ENCODE results near the gene EFHC1. TPM values are rescaled to one million over a fixed set of nuclear protein-coding genes. Genes with fewer than 3 reads are reported as not detected.

The EFHC1 gene
- total RNA-seq, 1 experiment from 2014 or later: 15.5 TPM

- TF ChIP-seq, protein P1, sequence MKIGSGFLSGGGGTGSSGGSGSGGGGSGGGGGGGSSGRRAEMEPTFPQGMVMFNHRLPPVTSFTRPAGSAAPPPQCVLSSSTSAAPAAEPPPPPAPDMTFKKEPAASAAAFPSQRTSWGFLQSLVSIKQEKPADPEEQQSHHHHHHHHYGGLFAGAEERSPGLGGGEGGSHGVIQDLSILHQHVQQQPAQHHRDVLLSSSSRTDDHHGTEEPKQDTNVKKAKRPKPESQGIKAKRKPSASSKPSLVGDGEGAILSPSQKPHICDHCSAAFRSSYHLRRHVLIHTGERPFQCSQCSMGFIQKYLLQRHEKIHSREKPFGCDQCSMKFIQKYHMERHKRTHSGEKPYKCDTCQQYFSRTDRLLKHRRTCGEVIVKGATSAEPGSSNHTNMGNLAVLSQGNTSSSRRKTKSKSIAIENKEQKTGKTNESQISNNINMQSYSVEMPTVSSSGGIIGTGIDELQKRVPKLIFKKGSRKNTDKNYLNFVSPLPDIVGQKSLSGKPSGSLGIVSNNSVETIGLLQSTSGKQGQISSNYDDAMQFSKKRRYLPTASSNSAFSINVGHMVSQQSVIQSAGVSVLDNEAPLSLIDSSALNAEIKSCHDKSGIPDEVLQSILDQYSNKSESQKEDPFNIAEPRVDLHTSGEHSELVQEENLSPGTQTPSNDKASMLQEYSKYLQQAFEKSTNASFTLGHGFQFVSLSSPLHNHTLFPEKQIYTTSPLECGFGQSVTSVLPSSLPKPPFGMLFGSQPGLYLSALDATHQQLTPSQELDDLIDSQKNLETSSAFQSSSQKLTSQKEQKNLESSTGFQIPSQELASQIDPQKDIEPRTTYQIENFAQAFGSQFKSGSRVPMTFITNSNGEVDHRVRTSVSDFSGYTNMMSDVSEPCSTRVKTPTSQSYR (CRISPR knock-in tag; IDR thresholded peaks at IDR 0.05): no peak
- TF ChIP-seq, protein P2, sequence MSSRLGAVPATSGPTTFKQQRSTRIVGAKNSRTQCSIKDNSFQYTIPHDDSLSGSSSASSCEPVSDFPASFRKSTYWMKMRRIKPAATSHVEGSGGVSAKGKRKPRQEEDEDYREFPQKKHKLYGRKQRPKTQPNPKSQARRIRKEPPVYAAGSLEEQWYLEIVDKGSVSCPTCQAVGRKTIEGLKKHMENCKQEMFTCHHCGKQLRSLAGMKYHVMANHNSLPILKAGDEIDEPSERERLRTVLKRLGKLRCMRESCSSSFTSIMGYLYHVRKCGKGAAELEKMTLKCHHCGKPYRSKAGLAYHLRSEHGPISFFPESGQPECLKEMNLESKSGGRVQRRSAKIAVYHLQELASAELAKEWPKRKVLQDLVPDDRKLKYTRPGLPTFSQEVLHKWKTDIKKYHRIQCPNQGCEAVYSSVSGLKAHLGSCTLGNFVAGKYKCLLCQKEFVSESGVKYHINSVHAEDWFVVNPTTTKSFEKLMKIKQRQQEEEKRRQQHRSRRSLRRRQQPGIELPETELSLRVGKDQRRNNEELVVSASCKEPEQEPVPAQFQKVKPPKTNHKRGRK (CRISPR knock-in tag; IDR thresholded peaks at IDR 0.05; ENCODE audit: borderline replicate concordance): no peak
- TF ChIP-seq ZNF317 (CRISPR knock-in tag; IDR thresholded peaks at IDR 0.05; ENCODE audit: borderline replicate concordance, low read depth): no peak
- no peak for TF ChIP-seq ZNF121 (CRISPR knock-in tag; IDR thresholded peaks at IDR 0.05)
- TF ChIP-seq ZNF219 (CRISPR knock-in tag; IDR thresholded peaks at IDR 0.05; ENCODE audit: borderline replicate concordance): no peak
- TF ChIP-seq ZBTB21 (CRISPR knock-in tag; IDR thresholded peaks at IDR 0.05; ENCODE audit: borderline replicate concordance): no peak
- TF ChIP-seq MXD4 (CRISPR knock-in tag; IDR thresholded peaks at IDR 0.05; ENCODE audit: borderline replicate concordance): no peak
Observed at GRCh38 chr6:52572536-52572935, 152.4 kb downstream of the EFHC1 start (continued).

DNA sequence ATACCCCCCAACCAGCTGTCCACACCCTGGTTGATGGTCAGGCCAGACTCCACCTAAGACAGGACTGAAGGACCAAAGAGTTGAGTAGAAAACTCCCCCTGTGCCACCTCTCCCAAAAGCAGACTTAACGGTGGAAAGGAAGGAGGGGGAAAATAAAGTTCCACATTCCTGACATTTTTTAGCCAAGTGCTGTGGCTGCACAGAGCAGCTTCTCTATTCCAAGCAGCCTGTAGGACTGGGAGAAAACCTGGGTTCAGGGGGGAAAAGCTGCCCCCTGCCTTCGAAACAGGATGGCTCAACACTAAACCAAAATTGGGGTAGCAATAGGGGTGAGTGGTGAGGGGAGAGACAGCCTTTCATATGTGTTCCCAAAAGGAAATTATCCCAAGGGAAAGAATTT is 153.2 kb downstream of the EFHC1 start:
- Mint-ChIP-seq H3K36me3 (no peaks in the 10 kb centered on the region), H3K27me3 (ENCODE audit: low read depth) (peaks cover 3% of the 10 kb centered on the region; the same call in 1 of the 2 replicates), H3K27ac (peak overlapping the region; percentile 82), H3K4me3 (peak overlapping the region; percentile 18), H3K4me1 (peaks cover 77% of the 10 kb centered on the region), H3K9me3 (no peaks in the 10 kb centered on the region)
- ATAC-seq: peak; percentile 16
- CTCF ChIA-PET: interaction anchor here (1.0 to 1.5 kb wide), 2 partner anchors 21 to 154 kb away, joined by 7 to 9 read pairs; partner anchors contain the start of gene EFHC1
- no peak for DNase-seq (ENCODE audit: low spot score)
- POLR2A ChIA-PET: no interaction called here
- TF ChIP-seq, protein P3, sequence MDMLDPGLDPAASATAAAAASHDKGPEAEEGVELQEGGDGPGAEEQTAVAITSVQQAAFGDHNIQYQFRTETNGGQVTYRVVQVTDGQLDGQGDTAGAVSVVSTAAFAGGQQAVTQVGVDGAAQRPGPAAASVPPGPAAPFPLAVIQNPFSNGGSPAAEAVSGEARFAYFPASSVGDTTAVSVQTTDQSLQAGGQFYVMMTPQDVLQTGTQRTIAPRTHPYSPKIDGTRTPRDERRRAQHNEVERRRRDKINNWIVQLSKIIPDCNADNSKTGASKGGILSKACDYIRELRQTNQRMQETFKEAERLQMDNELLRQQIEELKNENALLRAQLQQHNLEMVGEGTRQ (CRISPR knock-in tag; IDR thresholded peaks at IDR 0.05): no peak
- no peak for TF ChIP-seq PRRX2 (CRISPR knock-in tag; IDR thresholded peaks at IDR 0.05)
- TF ChIP-seq ELF4 (CRISPR knock-in tag; IDR thresholded peaks at IDR 0.05; ENCODE audit: low read depth): no peak
- TF ChIP-seq NFE2L1 (CRISPR knock-in tag; IDR thresholded peaks at IDR 0.05): no peak
- TF ChIP-seq, protein P2 (CRISPR knock-in tag; IDR thresholded peaks at IDR 0.05; ENCODE audit: borderline replicate concordance): no peak
- TF ChIP-seq FOXJ3 (CRISPR knock-in tag; IDR thresholded peaks at IDR 0.05; ENCODE audit: borderline replicate concordance): no peak
- TF ChIP-seq, protein P4, sequence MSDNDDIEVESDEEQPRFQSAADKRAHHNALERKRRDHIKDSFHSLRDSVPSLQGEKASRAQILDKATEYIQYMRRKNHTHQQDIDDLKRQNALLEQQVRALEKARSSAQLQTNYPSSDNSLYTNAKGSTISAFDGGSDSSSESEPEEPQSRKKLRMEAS (CRISPR knock-in tag; IDR thresholded peaks at IDR 0.05): no peak
- TF ChIP-seq ATF6 (CRISPR knock-in tag; IDR thresholded peaks at IDR 0.05): no peak
- TF ChIP-seq, protein P5, sequence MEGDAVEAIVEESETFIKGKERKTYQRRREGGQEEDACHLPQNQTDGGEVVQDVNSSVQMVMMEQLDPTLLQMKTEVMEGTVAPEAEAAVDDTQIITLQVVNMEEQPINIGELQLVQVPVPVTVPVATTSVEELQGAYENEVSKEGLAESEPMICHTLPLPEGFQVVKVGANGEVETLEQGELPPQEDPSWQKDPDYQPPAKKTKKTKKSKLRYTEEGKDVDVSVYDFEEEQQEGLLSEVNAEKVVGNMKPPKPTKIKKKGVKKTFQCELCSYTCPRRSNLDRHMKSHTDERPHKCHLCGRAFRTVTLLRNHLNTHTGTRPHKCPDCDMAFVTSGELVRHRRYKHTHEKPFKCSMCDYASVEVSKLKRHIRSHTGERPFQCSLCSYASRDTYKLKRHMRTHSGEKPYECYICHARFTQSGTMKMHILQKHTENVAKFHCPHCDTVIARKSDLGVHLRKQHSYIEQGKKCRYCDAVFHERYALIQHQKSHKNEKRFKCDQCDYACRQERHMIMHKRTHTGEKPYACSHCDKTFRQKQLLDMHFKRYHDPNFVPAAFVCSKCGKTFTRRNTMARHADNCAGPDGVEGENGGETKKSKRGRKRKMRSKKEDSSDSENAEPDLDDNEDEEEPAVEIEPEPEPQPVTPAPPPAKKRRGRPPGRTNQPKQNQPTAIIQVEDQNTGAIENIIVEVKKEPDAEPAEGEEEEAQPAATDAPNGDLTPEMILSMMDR (IDR thresholded peaks at IDR 0.05): no peak
- TF ChIP-seq ZNF317 (CRISPR knock-in tag; IDR thresholded peaks at IDR 0.05; ENCODE audit: borderline replicate concordance, low read depth): no peak
- no peak for TF ChIP-seq JAZF1 (CRISPR knock-in tag; IDR thresholded peaks at IDR 0.05)
- TF ChIP-seq, protein P1 (CRISPR knock-in tag; IDR thresholded peaks at IDR 0.05): no peak

All from WTC11 (cell line).